Measurements from ENCODE around the gene ADARB2.
"Not testable (repeated sequence)": the region's sequence is repeated elsewhere in the genome, so short reads cannot be mapped to it uniquely, and the experiment has no call there.

Gene ADARB2

GRCh38 chr10:1173091-1173490 is 564.2 kb downstream of the ADARB2 start:
- DNase-seq = no peak

- no peak for DNase-seq
These were observed 564.9 kb downstream of the ADARB2 start for GRCh38 chr10:1172256-1172984.

- DNase-seq = no peak
These were observed 565.7 kb downstream of the ADARB2 start for GRCh38 chr10:1171586-1171985.

- DNase-seq = no peak
These were observed 566.1 kb downstream of the ADARB2 start for GRCh38 chr10:1171182-1171581.

- DNase-seq = no peak
These were observed 566.5 kb downstream of the ADARB2 start for GRCh38 chr10:1170867-1171180.

- no peak for DNase-seq
These were observed 567.1 kb downstream of the ADARB2 start for GRCh38 chr10:1169981-1170866.

GRCh38 chr10:1169186-1169885 is 568.0 kb downstream of the ADARB2 start:
- no peak for DNase-seq

GRCh38 chr10:1168763-1169162 is 568.6 kb downstream of the ADARB2 start:
- DNase-seq = no peak

- DNase-seq = no peak
These were observed 570.5 kb downstream of the ADARB2 start for GRCh38 chr10:1166828-1167275.

GRCh38 chr10:1166101-1166827 is 571.1 kb downstream of the ADARB2 start:
- no peak for DNase-seq

GRCh38 chr10:1163831-1164230 is 573.5 kb downstream of the ADARB2 start:
- no peak for DNase-seq

- DNase-seq = no peak
These were observed 574.1 kb downstream of the ADARB2 start for GRCh38 chr10:1163204-1163660.

- no peak for DNase-seq
These were observed 574.7 kb downstream of the ADARB2 start for GRCh38 chr10:1162481-1163203.

- DNase-seq = not testable (repeated sequence)
These were observed 576.0 kb downstream of the ADARB2 start for GRCh38 chr10:1161315-1161673.

- no peak for DNase-seq
These were observed 576.6 kb downstream of the ADARB2 start for GRCh38 chr10:1160561-1161314.

GRCh38 chr10:1159131-1160061 is 577.9 kb downstream of the ADARB2 start:
- DNase-seq = no peak

GRCh38 chr10:1158536-1158935 is 578.8 kb downstream of the ADARB2 start:
- not testable (repeated sequence) for DNase-seq

- no peak for DNase-seq
These were observed 579.3 kb downstream of the ADARB2 start for GRCh38 chr10:1158066-1158465.

GRCh38 chr10:1157615-1157933 is 579.8 kb downstream of the ADARB2 start:
- no peak for DNase-seq

GRCh38 chr10:1156921-1157614 is 580.3 kb downstream of the ADARB2 start:
- no peak for DNase-seq

Measured in NCI-H2029 treated with DMSO at 0.1 percent for 48 hours (cell line).